Panc1 (cell line): ENCODE results near the gene SPRY2.

ENCODE experiments used
- POLR2AphosphoS5 ChIP-seq: IDR thresholded peaks from 2 replicates; pipeline ENCODE4 v1.6.1; 2012; ENCODE audit warnings: mild to moderate bottlenecking, low read depth, low read length, moderate library complexity
- TCF7L2 ChIP-seq: IDR thresholded peaks from 2 replicates; pipeline ENCODE4 v1.6.1; 2011; ENCODE audit warnings: mild to moderate bottlenecking, low read depth, low read length, inconsistent platforms
- TF ChIP-seq, protein P1 (sequence below): fragments of 450-650 bp; IDR thresholded peaks from 2 replicates; pipeline ENCODE4 v1.5.1; 2017; ENCODE audit warnings: mild to moderate bottlenecking

DNA sequence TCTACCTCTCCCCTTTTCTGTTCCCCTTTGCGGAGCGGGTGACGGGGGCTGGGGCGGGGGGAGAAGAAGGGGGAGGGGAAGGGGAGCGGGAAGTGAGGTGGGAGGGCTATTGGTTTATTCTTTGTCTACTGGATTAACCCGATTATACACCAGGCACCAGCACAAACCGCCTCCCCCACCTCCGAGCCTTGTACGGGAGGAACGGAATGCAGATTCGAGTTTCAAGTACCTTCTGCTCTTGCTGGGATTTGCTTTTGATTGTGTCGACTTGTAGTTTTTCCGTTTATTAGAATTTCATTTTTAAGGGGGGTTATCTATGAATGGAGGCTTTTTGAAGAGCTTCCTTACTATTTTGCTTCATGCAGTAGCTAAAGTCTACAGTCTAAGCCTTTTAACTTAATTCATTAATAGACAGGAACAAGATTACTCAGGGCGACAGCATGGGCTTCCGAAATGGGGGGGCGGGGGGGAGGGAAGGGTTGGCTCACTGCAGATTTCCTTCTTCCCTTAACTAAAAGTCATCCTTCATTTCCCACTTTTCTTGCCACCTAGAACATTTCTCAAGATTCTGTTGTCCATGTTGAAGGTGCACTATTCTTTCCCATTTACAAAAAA, 937 bp upstream of the SPRY2 start:
- TF ChIP-seq, protein P1, sequence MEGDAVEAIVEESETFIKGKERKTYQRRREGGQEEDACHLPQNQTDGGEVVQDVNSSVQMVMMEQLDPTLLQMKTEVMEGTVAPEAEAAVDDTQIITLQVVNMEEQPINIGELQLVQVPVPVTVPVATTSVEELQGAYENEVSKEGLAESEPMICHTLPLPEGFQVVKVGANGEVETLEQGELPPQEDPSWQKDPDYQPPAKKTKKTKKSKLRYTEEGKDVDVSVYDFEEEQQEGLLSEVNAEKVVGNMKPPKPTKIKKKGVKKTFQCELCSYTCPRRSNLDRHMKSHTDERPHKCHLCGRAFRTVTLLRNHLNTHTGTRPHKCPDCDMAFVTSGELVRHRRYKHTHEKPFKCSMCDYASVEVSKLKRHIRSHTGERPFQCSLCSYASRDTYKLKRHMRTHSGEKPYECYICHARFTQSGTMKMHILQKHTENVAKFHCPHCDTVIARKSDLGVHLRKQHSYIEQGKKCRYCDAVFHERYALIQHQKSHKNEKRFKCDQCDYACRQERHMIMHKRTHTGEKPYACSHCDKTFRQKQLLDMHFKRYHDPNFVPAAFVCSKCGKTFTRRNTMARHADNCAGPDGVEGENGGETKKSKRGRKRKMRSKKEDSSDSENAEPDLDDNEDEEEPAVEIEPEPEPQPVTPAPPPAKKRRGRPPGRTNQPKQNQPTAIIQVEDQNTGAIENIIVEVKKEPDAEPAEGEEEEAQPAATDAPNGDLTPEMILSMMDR: no peak
- TF ChIP-seq POLR2AphosphoS5 (no peak), TCF7L2 (no peak)
